Cerebellar cortex (tissue), 1 donor: Measurements from ENCODE around the gene DDX54.

ENCODE experiments used
- DNase-seq: peaks from one replicate; pipeline ENCODE4 v3.0.0-alpha.2; 2015; ENCODE audit warnings: low spot score

The DDX54 gene

DNA sequence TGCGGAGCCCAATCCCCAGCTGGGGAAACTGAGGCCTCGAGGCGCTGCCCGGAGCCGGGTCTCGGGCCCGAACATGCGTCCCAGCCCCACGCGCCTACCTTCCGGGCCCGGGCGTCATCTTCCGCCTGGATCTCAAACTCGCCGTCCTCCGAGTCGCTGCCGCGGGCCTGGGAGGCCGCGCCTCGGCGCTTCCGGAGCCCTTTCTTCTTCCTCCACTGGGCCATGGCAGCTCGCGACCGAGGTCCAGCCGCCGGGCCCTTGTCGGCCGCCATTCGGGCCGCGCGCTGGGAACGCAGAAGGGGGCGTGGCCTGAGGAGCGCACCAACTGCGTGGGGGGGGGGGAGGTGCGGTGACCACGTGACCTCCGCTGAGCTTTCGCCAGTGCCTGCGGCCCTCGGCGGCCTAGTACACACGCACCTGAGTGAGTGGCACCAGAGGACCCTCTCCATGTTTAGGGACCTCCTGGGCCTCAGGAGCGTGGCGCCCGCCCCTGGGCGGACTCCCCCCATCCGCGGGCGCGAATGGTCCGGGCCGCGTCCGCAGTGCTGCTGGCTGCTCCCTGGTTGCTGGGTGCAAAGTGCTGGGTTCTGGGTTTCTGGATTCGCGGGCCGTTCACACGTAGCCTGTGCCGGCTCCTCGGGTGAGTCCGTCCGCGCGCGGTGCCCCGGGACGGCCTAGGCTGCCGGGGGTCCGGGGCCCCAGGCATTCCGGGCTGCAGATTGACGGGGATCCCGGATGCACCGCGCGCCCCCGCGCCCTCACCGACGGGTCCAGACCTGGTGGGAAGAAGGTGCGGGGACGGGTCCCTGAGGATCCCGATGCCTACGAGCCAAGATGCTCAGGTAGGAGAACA is at the start of gene DDX54, which contains the start of gene RITA1:
Gene DDX54 (minus strand): TSS at position 299 of the 853 bp plus-strand sequence. CDS start 27 bp downstream, at position 272.
Gene RITA1 (plus strand): TSS at position 542 of the 853 bp plus-strand sequence. CDS start 1,026 bp downstream, outside the sequence.
- DNase-seq, result peak; percentile 80

DNA sequence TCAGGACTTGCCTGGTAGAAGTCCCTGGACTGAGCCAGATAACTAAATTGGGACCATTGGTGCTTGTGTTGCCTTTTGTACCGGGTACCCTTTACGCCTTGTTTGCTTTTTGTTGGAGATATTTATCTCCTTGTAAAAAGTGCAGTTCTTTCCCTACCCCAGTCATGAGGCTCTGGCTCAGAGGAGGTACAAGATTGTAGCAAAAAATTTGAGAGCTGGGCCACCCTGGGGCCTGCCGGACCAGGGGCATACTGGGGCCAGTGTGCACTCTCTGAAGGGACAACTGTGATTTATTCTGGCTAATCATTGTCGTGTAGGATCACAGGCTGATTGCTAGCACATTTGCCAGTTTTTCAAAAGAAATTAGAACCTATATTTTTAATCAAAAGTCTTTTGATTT is 49.2 kb upstream of the DDX54 start:
- no peak for DNase-seq

DNA sequence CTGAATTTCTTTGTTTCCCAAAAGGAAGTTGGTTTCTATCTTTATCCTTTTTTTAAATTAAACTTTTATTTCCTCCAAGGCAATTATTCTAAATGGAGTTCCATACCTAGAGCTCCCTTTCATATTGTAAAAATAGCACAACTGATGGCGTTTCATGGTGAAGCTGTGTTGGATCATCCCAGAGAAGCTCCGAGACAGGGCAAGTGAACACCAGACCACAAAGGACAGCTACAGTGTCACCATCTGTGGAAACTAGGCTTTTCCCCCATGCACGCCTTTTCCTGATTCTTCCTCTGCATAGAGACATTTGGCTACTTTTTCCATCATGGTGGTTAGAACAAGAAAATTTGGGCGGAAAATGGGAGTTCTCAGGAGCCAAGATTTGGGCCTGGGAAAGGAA is 48.7 kb upstream of the DDX54 start:
- DNase-seq, result no peak

- DNase-seq, result no peak
Observed at GRCh38 chr12:113232840-113233585, 47.7 kb upstream of the DDX54 start.

- peak; percentile 73 for DNase-seq
Observed at GRCh38 chr12:113232089-113232839, 47.0 kb upstream of the DDX54 start.

DNA sequence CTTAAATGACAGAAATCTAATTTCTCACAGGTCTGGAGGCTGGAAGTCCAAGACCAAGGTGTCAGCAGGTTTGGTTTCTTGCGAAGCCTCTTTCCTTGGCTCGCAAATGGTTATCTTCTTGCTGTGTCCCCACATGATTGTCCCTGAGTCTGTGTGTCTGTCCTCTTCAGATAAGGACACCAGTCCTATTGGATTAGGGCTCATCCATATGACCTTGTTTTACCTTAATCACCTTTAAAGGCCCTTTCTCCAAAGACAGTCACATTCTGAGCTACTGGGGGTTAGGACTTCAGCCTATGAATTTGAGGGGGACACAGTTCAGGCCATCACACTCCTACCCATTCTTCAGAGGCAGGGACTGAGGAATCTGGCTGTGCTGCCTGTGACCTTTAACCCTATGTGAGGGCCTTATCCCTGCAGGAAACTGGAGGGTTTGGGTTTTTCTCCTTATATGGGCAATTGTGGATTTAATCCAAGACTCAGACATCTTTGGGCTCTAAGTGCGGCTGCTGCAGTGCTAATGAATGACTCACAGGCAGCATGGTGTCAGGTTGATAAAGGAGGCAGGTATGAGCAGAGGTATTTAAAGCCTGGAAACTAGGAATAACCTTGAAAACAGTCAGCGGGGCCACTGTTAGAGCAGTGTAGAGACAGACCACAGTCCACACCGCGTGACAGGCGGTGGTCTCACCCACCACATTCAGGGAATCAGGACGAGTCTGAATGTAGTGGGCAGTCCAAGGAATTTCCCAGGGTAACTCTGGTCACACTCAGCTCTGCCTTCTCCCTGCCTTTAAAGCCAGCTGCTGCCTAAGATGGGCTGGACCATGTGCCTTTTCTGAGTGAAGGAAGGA is 46.2 kb upstream of the DDX54 start:
- no peak for DNase-seq

DNA sequence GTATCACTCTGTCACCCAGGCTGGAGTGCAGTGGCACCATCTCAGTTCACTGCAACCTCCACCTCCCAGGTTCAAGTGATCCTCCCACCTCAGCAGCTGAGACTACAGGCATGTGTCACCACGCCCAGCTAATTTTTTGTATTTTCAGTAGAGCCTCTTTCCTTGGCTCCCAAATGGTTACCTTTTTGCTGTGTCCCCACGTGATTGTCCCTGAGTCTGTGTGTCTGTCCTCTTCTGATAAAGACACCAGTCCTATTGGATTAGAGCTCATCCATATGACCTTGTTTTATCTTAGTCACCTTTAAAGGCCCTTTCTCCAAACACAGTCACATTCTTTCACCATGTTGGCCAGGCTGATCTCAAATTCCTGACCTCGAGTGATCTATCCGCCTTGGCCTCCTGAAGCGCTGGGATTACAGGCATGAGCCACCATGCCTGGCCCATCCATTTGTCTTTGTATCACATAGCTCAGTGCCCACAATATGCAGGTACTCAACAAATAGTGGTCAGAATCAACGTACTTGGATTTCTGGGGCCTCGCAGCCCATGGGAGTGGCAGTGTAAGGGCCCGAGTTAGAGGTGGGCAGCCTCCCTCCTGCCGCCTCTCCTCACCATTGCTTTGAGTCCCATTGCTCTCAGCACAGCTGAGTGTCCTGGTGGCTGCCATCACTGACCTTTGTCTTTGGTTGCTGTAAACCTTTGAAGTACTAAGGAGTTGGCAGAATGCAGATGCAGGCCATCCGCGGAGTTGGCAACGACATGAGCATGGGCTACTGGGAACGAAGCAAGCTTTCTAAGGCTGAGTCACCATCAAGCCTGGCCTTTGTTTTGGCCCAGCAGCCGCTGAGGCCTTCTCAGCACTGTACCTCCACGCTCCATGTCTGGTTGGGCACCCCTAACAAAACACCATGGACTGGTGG is 45.3 kb upstream of the DDX54 start:
- DNase-seq, result no peak

- DNase-seq, result no peak
Observed at GRCh38 chr12:113228394-113229028, 43.2 kb upstream of the DDX54 start.

GRCh38 chr12:113227686-113228391 is 42.6 kb upstream of the DDX54 start:
- DNase-seq, result no peak

- peak; percentile 93 for DNase-seq
Observed at GRCh38 chr12:113226696-113227568, 41.7 kb upstream of the DDX54 start.

DNA sequence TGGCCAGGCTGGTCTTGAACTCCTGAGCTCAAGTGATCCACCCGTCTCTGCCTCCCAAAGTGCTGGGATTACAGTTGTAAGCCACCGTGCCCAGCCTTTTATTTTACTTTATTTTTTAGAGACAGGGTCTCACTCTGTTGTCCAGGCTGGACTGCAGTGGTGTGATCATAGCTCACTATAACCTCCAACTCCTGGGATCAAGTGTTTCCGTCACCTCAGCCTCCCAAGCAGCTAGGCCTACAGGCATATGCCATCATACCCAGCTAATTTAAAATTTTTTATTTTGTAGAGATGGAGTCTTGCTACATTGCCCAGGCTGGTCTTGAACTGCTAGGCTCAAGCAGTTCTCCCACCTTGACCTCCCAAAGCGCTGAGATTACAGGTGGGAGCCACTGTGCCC is 39.7 kb upstream of the DDX54 start:
- DNase-seq, result no peak

DNA sequence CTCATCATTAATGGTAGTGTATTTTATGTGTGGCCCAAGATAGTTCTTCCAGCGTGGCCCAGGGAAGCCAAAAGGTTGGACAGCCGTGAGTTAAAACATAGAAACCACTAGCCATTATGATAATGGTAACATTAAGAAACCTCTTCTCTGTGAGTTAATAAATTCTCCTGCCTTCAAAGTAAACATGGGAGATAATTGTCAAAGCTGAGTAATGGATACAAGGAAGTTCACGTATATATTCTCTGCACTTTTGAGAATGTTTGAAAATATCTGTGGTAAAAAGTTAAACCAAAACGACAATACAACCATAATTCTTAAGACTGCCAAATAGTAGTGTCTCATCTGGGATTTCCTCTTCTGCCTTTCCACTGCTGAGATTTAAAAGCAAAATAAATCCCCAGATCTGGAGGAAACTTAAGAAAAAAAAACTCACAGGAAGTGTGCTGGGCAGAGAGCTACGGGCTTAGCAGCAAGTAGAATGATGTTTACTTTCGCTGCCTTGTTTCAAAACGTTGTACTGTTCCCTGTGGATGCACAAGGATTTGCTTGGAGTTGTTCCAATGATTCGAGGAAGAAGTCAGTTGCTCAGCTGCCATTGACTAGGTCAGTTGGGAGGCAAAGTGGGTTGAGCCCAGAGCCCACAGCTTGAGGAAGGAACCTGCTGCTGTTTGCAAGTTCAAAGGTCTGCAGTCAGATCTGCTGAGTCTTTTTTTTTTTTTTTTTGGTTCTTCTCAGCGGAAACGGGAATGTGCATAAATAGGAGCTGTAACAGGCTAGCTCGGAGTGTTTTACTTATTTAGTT is 37.7 kb upstream of the DDX54 start:
- peak; percentile 62 for DNase-seq

- DNase-seq, result no peak
Observed at GRCh38 chr12:113221997-113222729, 36.9 kb upstream of the DDX54 start.

GRCh38 chr12:113221181-113221996 is 36.1 kb upstream of the DDX54 start, which contains the start of gene TPCN1:
Gene TPCN1 (plus strand): TSS chr12:113221464. CDS start chr12:113226853, 5,389 bp downstream.
- peak; percentile 100 for DNase-seq

DNA sequence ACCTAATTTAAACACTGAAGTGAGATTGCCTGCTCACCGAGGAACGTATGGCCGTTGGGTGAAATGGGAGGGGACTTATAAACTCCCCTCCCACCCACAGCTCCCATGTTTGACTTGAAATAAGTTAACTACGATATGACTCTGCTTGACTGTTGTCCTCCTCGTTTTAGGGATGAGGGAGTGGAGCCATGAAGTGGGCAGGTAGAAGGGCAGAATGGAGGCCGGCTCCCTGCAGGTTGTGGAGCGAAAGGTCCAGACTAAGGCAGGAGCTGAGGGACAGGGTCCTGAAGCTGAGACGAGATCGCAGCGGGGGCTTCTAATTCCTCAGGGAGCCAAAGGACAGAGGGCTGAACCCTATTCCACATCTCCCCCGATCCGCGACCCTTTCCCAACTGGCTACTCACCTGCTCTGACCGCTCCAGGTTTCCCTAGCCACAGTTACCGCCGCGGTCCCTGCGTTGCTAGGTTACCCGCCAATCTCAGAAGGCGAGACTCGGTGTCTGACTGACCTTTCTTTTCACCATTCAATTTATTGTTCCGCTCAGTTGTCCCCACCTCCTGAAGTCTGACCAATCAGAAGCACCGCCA is 35.4 kb upstream of the DDX54 start:
- no peak for DNase-seq
